OCI-LY3 (cell line): Measurements from ENCODE around the gene IGFL3.

Source experiments
- EZH2phosphoT487 ChIP-seq: fragments of 200-600 bp; shearing (Covaris generic); IDR thresholded peaks from 2 replicates; pipeline ENCODE4 v1.6.1; 2018; ENCODE audit warnings: antibody characterized with exemption, mixed run types, low read depth
- TF ChIP-seq, protein P1 (sequence below): fragments of 200-600, 300-600 bp; sonication (generic); IDR thresholded peaks from 2 replicates; pipeline ENCODE4 v1.5.1; 2014; ENCODE audit warnings: antibody characterized with exemption, low read length, low read depth

DNA sequence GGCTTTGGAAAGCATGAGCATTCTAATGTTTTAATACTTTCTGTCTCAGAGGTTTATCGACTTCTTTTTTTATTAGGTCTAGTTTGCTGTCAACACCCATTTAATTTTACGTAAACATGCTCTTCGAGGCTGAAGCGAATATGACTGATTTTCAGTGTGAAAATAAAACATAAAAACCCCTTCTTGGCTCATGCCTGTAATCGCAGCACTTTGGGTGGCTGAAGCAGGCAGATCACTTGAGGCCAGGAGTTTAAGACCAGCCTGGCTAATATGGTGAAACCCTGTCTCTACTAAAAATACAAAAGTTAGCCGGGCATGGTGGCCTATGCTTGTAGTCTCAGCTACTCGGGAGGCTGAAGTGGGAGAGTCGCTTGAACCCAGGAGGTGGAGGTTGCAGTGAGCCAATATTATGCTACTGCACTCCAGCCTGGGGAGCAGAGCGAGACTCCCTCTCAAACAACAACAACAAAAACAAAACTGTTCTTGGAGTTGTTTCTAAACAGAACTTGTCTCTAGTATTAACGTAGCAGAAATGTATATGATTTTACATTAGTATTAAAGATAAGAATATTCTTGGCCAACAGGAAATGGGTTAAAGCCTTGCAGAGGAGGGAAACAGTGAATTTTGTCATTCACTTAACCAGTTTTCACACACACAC, 7.1 kb upstream of the IGFL3 start:
- TF ChIP-seq, protein P1, sequence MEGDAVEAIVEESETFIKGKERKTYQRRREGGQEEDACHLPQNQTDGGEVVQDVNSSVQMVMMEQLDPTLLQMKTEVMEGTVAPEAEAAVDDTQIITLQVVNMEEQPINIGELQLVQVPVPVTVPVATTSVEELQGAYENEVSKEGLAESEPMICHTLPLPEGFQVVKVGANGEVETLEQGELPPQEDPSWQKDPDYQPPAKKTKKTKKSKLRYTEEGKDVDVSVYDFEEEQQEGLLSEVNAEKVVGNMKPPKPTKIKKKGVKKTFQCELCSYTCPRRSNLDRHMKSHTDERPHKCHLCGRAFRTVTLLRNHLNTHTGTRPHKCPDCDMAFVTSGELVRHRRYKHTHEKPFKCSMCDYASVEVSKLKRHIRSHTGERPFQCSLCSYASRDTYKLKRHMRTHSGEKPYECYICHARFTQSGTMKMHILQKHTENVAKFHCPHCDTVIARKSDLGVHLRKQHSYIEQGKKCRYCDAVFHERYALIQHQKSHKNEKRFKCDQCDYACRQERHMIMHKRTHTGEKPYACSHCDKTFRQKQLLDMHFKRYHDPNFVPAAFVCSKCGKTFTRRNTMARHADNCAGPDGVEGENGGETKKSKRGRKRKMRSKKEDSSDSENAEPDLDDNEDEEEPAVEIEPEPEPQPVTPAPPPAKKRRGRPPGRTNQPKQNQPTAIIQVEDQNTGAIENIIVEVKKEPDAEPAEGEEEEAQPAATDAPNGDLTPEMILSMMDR, result no peak
- no peak for TF ChIP-seq EZH2phosphoT487
